Heart left ventricle (tissue), 16 donors: ENCODE measurements around the gene TTYH3. TPM values are rescaled to one million over a fixed set of nuclear protein-coding genes. Genes with fewer than 3 reads are reported as not detected.

ENCODE experiments used
- ATAC-seq, 4 donors: fragments of 200-7000 bp; cut with Tn5 transposase; one replicate each; pipeline ENCODE4 v1.9.1; 2020 to 2022; ENCODE audit warnings: moderate library complexity in 4 of 4, mild to moderate bottlenecking in 3 of 4, moderate number of reproducible peaks in 1 of 4
- DNase-seq, 5 donors: peaks; one replicate each; pipeline ENCODE4 v3.0.0-alpha.2; 2020
- H3K27ac ChIP-seq, 12 donors: fragments of 200-600 bp; sonication (generic) in 4 of 12; one replicate each; pipeline versions ENCODE4 v1.5.0 to v1.8.0; 2016 to 2022; ENCODE audit warnings: mild to moderate bottlenecking in 2 of 12
- H3K27me3 ChIP-seq, 9 donors: fragments of 200-600 bp; sonication (generic) in 2 of 9; one replicate each; pipeline versions ENCODE4 v1.5.1 to v1.8.0; 2016 to 2022; ENCODE audit warnings: mild to moderate bottlenecking in 3 of 9
- H3K36me3 ChIP-seq, 9 donors: fragments of 200-600 bp; sonication (generic) in 2 of 9; one replicate each; pipeline versions ENCODE4 v1.5.0 to v1.8.0; 2018 to 2022; ENCODE audit warnings: mild to moderate bottlenecking in 2 of 9
- H3K4me1 ChIP-seq, 12 donors: fragments of 200-600 bp; sonication (generic) in 4 of 12; one replicate each; pipeline versions ENCODE4 v1.5.0 to v1.8.0; 2016 to 2022; ENCODE audit warnings: mild to moderate bottlenecking in 3 of 12
- H3K4me3 ChIP-seq, 12 donors: fragments of 200-600 bp; sonication (generic) in 4 of 12; one replicate each; pipeline versions ENCODE4 v1.5.0 to v1.8.0; 2017 to 2022; ENCODE audit warnings: mild to moderate bottlenecking in 9 of 12, moderate library complexity in 4 of 12
- H3K9me3 ChIP-seq, 12 donors: fragments of 200-600 bp; sonication (generic) in 4 of 12; one replicate each; pipeline versions ENCODE4 v1.5.0 to v1.8.0; 2016 to 2022; ENCODE audit warnings: mild to moderate bottlenecking in 1 of 12
- CTCF ChIP-seq, 12 donors: fragments of 200-600 bp; sonication (generic) in 4 of 12; IDR thresholded peaks; one replicate each; pipeline versions ENCODE4 v1.5.0 to v1.8.0; 2018 to 2022; ENCODE audit warnings: antibody characterized with exemption in 12 of 12, mild to moderate bottlenecking in 5 of 12
- POLR2A ChIP-seq, 2 donors: fragments of 450-650 bp; IDR thresholded peaks; one replicate each; pipeline ENCODE4 v1.6.1; 2017; ENCODE audit warnings: antibody characterized with exemption in 2 of 2, mild to moderate bottlenecking in 2 of 2, moderate library complexity in 2 of 2
- WGBS, 4 donors: extraction: QIAGEN DNeasy Blood & Tissue Kit in 2 of 4; methylation state at CpG; one replicate each; pipeline versions ENCODE4 v1.1.5 to v1.1.7; 2013 to 2018; 5-methylcytosine and 5-hydroxymethylcytosine counted together
- intact Hi-C, 10 donors: fragments of 100-400 bp; cut with DNase I; formaldehyde crosslinking; loops; one replicate each; pipeline versions ENCODE4 v1.11.1 to v1.14.2; 2022
- polyA plus RNA-seq, 2 donors: library from polyadenylated mRNA; stranded (reverse); fragments of 200-250 nt; gene quantifications; one replicate each; pipeline ENCODE4 v1.2.3, GENCODE V29; 2013
- total RNA-seq, 9 donors: library from RNA; depleted of rRNA in 2 of 9; stranded (reverse); fragments of >200 nt in 2 of 9; fragmentation: NEBNext Ultra II Directional in 3 of 9; extraction: Animal tissue kit (Norgen Biotek cat#: 25700) in 3 of 9; gene quantifications; one replicate each; pipeline versions ENCODE4 v1.1.0 to v1.2.4, GENCODE V29; 2016 to 2023
- donor health status: ischemic (EF 13 %, LVEDD 7.1; RV severe dilation, severe dysfunction).
- donor health status: healthy with polysubstance abuse.
- donor health status: DM: no; HTN: yes; CAD: no.
- donor health status: DM: no; HTN: no; CAD: no.
- donor health status: ischemic (EF 25% LVEDD 6.9; RV normal size, moderate dysfunction).
- donor health status: ischemic (EF 25% LVEDD 5.7; RV mildly dilated, moderate dysfunction).
- donor health status: healthy.
- donor health status: DM: yes; HTN: yes; CAD: no.
- donor health status: ischemic (EF 35%, LVEDD 5.7; RV mildly dilated, moderate dysfunction).
- donor health status: nonischemic (EF 11% LVEDD 7.7; RV severe dilation, severe dysfunction).
- donor health status: DM: yes; HTN: yes; CAD: no.
- donor health status: PGD.
- donor health status: ischemic (EF 29% LVEDD 5.4; RV normal size, mild dysfunction).
- donor health status: nonischemic (EF 23%, LVEDD 6.1; RV moderate dilation, normal function).

The TTYH3 gene
- total and polyA plus RNA-seq, 11 donors: 5.7 to 104 (median 12.8) TPM

DNA sequence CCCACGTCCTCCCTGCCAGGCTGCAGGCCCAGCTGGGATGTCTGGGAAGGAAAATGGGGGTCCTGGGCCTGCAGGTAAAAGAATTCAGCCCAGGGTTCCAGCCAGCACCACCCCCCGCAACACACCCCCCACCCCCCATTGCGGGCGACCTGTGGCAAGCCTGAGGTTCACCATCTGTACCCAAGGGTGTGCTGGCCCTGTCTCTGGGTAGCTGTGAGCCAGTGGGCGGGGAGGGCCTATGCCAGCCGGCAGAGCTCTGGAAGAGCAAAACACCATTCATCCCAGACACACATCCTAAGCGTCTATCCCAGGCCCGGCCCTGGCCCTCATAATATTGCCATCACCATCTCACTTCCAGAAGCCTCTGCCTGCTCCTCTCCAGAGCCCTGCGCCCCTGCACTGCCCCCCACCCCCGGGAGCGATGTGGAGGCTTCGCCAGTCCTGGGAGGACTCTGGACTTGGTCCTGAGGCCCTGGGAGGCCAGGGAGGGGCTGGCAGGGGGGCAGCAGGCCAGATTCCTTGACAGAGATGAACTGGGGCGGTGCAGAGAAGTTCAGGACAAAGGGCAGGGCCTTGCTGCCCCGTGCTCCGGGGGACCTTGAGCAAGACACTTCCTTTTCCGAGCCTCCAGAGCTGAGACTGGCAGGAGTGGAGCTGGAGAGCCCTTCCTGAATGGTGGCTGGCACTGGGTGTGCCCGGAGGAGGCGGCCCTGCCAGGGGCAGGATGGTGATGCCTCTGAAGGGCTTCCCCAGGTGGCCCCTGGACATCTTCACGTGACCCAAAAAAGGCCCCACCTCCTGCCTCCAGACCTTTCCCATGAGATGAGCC is 8.7 kb upstream of the TTYH3 start:
- Histone ChIP-seq H3K9me3 (no peaks in the 10 kb centered on the region), H3K4me3 (no peak overlapping the region), H3K27ac (no peak overlapping the region), H3K4me1 (peaks cover 4 to 40% (median 29%) of the 10 kb centered on the region in 12 donors), H3K27me3 (no peaks in the 10 kb centered on the region), H3K36me3 (no peaks in the 10 kb centered on the region)
- WGBS, 4 donors: 65 to 77% (median 73%) methylated on average over 15 to 19 of the region's 19 CpGs
- intact Hi-C loops: no loop called here
- ATAC-seq: peak in 3 of 4 donors; percentile 24 to 55 (median 35)
- peak in 2 of 5 donors; percentile 21 to 66 for DNase-seq
- no peak for TF ChIP-seq CTCF (IDR thresholded peaks at IDR 0.05)
- no peak for TF ChIP-seq POLR2A (IDR thresholded peaks at IDR 0.05)

GRCh38 chr7:2623698-2624014 is 8.1 kb upstream of the TTYH3 start:
- Histone ChIP-seq H3K27ac (no peak overlapping the region), H3K4me3 (no peak overlapping the region), H3K27me3 (no peaks in the 10 kb centered on the region), H3K9me3 (no peaks in the 10 kb centered on the region), H3K36me3 (no peaks in the 10 kb centered on the region), H3K4me1 (peaks cover 4 to 38% (median 26%) of the 10 kb centered on the region in 12 donors)
- ATAC-seq: no peak
- no peak for TF ChIP-seq CTCF (IDR thresholded peaks at IDR 0.05)
- 87 to 93% (median 93%) methylated on average over 9 to 10 of the region's 10 CpGs; no CpG with 5 or more reads in 1 of the 4 donors for WGBS, 4 donors
- intact Hi-C loops: no loop called here
- no peak for DNase-seq

DNA sequence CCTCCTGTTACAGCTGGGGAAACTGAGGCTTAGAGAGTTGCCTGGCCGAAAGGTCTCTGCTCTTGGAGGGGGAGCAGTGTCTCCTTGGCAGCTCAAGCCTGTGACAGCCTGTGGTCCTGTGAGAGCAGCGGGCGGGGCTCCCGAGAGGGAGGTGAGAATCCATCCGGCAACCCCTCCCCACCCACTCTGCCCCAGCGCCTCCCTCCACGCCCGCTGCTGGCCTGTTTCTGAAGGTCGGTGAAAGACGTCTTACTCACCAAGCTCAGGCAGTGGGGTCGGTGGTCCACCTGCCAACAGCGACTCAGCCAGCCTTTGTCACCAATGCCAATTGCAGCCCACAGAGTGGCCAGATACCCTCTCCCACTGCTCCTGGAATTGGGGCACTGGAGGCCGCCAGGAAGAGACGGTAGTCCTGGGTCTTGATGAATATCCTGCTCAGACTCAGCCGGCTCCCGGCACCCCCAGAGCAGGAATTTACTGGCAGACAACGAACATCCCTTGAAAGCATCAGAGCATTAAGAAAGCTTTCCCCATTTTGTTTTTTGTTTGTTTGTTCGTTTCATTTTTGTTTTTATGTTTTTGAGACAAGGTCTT is 7.4 kb upstream of the TTYH3 start:
- TF ChIP-seq CTCF (IDR thresholded peaks at IDR 0.05): no peak
- TF ChIP-seq POLR2A (IDR thresholded peaks at IDR 0.05): no peak
- 81 to 87% (median 86%) methylated on average over 16 to 18 of the region's 18 CpGs for WGBS, 4 donors

DNA sequence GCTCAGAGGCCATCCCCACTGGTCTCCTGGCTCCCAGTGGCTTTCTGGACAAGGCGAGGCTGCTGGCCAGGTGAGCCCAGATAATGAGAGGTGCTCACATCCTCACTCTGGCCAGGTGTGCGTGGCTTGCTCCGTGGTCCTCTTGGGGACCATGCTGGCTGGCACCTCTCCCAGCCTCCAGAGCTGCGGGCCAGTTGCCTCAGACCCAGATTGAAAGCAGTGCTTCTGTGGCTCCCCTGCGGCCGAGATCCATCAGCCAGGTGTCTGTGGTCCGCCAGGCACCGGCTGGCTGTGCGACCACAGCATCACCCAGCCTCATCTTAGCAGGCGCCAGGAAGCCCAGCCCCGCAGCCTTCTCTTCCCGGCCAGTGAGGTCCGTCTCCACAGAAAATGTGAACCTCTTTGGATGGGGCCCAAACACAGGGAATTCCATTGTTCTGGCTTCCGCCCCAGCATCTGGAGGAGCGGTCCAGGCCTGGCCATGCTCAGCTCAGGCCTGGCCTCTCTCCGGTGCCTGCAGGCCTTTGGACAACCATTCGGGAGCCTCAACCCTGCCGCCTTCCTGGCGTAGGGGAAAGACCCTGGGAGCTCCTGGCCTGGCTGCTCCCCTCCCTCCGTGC is 5.2 kb upstream of the TTYH3 start:
- H3K27me3 ChIP-seq: no peaks in the 10 kb centered on the region
- H3K9me3 ChIP-seq: no peaks in the 10 kb centered on the region
- TF ChIP-seq CTCF (IDR thresholded peaks at IDR 0.05) (no peak), POLR2A (IDR thresholded peaks at IDR 0.05) (no peak)
- DNase-seq (peak in 4 of 5 donors; percentile 68 to 83 (median 78)), ATAC-seq (peak; percentile 12 to 56 (median 24))
- peaks cover 2 to 43% (median 23%) of the 10 kb centered on the region in 12 donors for H3K4me1 ChIP-seq
- no peaks in the 10 kb centered on the region for H3K36me3 ChIP-seq
- H3K4me3 ChIP-seq: no peak overlapping the region
- intact Hi-C loops: loop anchor here in 1 of 10 donors (2.0 kb wide), 1 partner anchor 20 kb away; no protein-coding TSS in a partner anchor
- WGBS, 4 donors: 50 to 57% (median 55%) methylated on average over 11 to 20 of the region's 20 CpGs
- peak overlapping the region; percentile 6 to 88 (median 58) for H3K27ac ChIP-seq

More for the DNA sequence above, 7.4 kb upstream of the TTYH3 start:
- no peaks in the 10 kb centered on the region for H3K36me3 ChIP-seq
- H3K27me3 ChIP-seq: no peaks in the 10 kb centered on the region
- H3K27ac ChIP-seq: no peak overlapping the region
- H3K4me3 ChIP-seq: no peak overlapping the region
- intact Hi-C loops: no loop called here
- ATAC-seq: no peak
- peaks cover 4 to 38% (median 26%) of the 10 kb centered on the region in 12 donors for H3K4me1 ChIP-seq
- H3K9me3 ChIP-seq: no peaks in the 10 kb centered on the region
- DNase-seq: peak in 1 of 5 donors; percentile 57
